Activated T-helper 1 cell treated with anti-CD3 and anti-CD28 coated beads, Interleukin-12 subunit alpha, Interleukin-12 subunit beta, Interleukin-2, Interleukin-4 antibody, amounts not matched to agents 30 ng/mL and 10 ng/mL and 1 ng/mL, durations not matched to agents 14 hours and 24 hours and 36 hours (primary cell): ENCODE measurements around the gene PPP2R3A. TPM values are rescaled to one million over a fixed set of nuclear protein-coding genes. Genes with fewer than 3 reads are reported as not detected.
"Not testable (repeated sequence)": the region's sequence is repeated elsewhere in the genome, so short reads cannot be mapped to it uniquely, and the experiment has no call there.

Experiments used
- DNase-seq: peaks from one replicate; pipeline ENCODE4 v3.0.0; 2021; ENCODE audit warnings: low spot score
- H3K27ac Mint-ChIP-seq: one replicate; pipeline ENCODE4 v1.8.0; 2021; ENCODE audit warnings: mild to moderate bottlenecking, mixed read lengths
- H3K27me3 Mint-ChIP-seq: one replicate; pipeline ENCODE4 v1.8.0; 2022; ENCODE audit warnings: mild to moderate bottlenecking, moderate library complexity, mixed read lengths; ENCODE audit not compliant: insufficient read depth
- H3K36me3 Mint-ChIP-seq: one replicate; pipeline ENCODE4 v1.8.0; 2021; ENCODE audit warnings: low read depth, mixed read lengths
- H3K4me1 Mint-ChIP-seq: one replicate; pipeline ENCODE4 v1.8.0; 2021; ENCODE audit warnings: low read depth, mixed read lengths
- H3K4me3 Mint-ChIP-seq: one replicate; pipeline ENCODE4 v1.8.0; 2021; ENCODE audit warnings: mild to moderate bottlenecking, moderate library complexity, mixed read lengths
- H3K9me3 Mint-ChIP-seq: one replicate; pipeline ENCODE4 v1.8.0; 2021; ENCODE audit warnings: mixed read lengths
- intact Hi-C: fragments of 100-400 bp; cut with micrococcal nuclease; formaldehyde crosslinking; loops from one replicate; pipeline ENCODE4 v1.15.1; 2024
- total RNA-seq: library from RNA; stranded (reverse); gene quantifications from 2 replicates; pipeline ENCODE4 v1.2.3, GENCODE V29; 2022

PPP2R3A gene
- total RNA-seq, 1 donor from 2014 or later = not detected

DNA sequence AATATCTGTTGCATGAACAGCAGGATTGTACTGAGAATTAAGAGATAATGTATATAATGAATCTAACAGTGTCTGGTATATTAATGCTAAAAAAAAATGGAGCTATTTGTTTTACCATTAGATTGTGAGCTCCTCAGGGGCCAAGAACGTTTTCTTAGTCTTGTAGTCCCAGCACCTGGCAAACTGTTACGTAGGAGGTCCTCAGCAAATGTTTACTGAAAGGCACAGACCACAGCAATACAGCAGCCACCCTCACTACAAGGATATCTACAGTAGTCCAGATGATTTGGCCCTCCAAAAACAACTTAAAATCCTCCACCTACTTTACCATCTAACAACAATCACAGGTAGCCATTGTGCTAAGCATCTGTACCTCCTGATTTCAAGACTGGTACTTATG, 170.9 kb downstream of the PPP2R3A start:
- H3K27ac Mint-ChIP-seq = no peak overlapping the region
- intact Hi-C loops = no loop called here
- no peak overlapping the region for H3K4me3 Mint-ChIP-seq
- peaks cover 13% of the 10 kb centered on the region for H3K4me1 Mint-ChIP-seq
- no peaks in the 10 kb centered on the region for H3K9me3 Mint-ChIP-seq
- H3K27me3 Mint-ChIP-seq = no peaks in the 10 kb centered on the region
- DNase-seq = no peak
- no peaks in the 10 kb centered on the region for H3K36me3 Mint-ChIP-seq

DNA sequence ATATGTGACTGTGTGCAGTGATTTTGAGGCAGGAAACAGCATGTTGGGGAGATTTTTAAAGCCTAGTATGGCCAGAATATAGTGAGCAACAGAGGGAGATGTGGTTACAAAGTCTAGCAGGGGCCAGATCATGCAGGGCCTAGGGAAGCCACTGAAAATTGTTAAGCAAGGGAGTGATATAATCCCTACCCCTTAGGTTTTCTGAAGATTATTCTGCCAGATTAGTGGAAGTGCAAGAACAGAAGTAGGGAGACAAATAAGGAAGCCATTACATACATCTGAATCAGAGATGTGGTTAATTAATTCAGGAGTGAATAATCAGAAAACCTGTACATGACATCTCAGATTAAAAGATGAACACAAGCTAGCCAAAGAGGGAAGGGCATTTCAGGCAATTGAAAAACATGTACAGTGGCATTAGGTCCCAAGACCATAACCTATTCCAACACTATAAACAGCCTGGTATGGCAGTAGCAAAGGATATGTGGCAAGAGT, 175.8 kb downstream of the PPP2R3A start:
- Mint-ChIP-seq H3K4me3 (no peak overlapping the region), H3K27ac (no peak overlapping the region), H3K9me3 (no peaks in the 10 kb centered on the region), H3K4me1 (peaks cover 12% of the 10 kb centered on the region), H3K36me3 (peaks cover 7% of the 10 kb centered on the region), H3K27me3 (no peaks in the 10 kb centered on the region)
- intact Hi-C loops = no loop called here
- DNase-seq = no peak

DNA sequence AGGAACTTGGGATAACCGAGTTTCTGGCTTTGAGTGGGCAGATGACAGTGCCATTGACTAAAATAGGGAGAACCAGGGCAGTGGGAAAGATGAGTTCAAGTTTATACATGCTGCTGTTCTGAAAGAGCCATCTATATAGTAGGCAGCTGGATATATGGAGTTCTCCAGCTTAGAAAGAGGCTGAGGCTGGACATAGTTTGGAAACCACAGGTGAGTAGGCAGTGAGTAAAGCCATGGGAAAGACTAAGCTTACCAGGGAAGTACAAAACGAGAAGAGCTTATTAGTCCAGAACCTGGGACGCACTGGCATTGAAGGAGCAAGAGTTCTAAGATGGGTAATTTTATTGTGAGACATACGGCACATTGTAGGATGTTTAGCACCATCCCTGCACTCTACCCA, 176.4 kb downstream of the PPP2R3A start:
- no peak for DNase-seq
- no peaks in the 10 kb centered on the region for H3K9me3 Mint-ChIP-seq
- intact Hi-C loops = no loop called here
- H3K4me1 Mint-ChIP-seq = peaks cover 12% of the 10 kb centered on the region
- peaks cover 7% of the 10 kb centered on the region for H3K36me3 Mint-ChIP-seq
- H3K27ac Mint-ChIP-seq = no peak overlapping the region
- H3K4me3 Mint-ChIP-seq = no peak overlapping the region
- H3K27me3 Mint-ChIP-seq = no peaks in the 10 kb centered on the region

DNA sequence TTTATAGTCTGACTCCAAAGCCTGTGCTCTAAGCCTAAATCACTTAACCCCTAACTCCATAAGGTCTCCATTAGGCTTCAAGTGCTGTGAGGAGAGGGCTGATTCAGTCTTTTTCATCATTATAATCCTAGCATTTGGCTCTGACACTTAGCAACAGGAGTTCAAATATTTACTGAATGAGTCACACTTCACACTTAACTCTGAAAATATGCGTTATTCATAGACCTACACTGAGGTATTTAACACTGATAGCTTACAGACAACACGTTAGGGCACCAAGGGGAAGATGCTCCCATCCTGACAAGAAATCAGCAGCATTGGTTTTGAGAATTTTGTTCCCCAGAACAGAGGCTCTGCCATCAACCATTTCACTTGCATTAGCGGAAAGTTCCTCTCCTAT, 177.1 kb downstream of the PPP2R3A start:
- H3K9me3 Mint-ChIP-seq = no peaks in the 10 kb centered on the region
- no peak overlapping the region for H3K27ac Mint-ChIP-seq
- DNase-seq = no peak
- H3K36me3 Mint-ChIP-seq = peaks cover 7% of the 10 kb centered on the region
- H3K27me3 Mint-ChIP-seq = no peaks in the 10 kb centered on the region
- H3K4me3 Mint-ChIP-seq = no peak overlapping the region
- intact Hi-C loops = no loop called here
- peaks cover 12% of the 10 kb centered on the region for H3K4me1 Mint-ChIP-seq

DNA sequence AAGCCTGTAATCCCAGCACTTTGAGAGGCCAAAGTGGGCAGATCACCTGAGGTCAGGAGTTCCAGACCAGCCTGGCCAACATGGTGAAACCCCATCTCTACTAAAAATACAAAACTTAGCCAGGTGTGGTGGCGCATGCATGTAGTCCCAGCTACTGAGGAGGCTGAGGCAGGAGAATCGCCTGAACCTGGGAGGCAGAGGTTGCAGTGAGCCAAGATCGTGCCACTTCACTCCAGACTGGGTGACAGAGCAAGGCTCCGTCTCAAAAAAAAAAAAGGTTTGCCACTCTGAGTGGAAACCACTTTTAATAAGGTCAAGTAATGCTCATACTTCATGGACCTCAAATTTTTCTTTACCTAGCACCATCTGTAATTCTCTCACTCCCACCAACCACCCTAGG, 178.9 kb downstream of the PPP2R3A start:
- Mint-ChIP-seq H3K36me3 (peaks cover 15% of the 10 kb centered on the region), H3K4me1 (peaks cover 15% of the 10 kb centered on the region)
- H3K27ac Mint-ChIP-seq, DNase-seq, H3K9me3 Mint-ChIP-seq, H3K4me3 Mint-ChIP-seq, H3K27me3 Mint-ChIP-seq, intact Hi-C loops: not testable (repeated sequence)

DNA sequence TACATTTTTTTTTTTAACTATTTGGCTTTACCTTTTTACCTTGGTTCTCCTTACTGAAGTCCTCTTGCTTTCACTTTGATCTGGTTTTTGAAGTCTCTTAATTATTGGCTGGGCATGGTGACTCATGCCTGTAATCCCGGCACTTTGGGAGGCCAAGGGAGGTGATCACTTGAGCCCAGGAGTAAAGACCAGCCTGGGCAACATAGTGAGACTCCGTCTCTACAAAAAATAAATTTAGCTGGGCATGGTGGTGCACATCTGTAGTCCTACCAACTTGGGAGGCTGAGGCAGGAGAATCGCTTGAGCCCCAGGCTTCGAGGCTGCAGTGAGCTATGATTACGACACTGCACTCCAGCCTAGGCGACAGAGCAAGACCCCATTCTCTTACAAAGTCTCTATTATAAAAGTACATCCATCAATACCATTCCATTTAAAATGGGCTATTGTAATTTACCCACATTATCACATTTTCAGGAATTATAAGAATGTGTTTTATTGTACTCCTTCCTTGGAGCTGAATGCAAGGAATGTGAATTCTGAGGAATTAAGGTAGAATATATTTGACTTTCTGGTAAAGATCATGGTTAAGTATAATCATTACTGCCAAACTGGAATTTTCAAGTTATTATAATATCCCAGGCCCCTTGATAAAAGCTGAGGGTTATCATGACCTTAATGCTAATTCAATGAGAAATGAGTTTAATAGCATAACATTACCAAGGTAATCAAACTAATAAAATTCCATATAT, 181.6 kb downstream of the PPP2R3A start:
- H3K9me3 Mint-ChIP-seq = no peaks in the 10 kb centered on the region
- no peak for DNase-seq
- intact Hi-C loops = no loop called here
- peaks cover 35% of the 10 kb centered on the region for H3K4me1 Mint-ChIP-seq
- H3K27ac Mint-ChIP-seq = no peak overlapping the region
- H3K4me3 Mint-ChIP-seq = no peak overlapping the region
- peaks cover 30% of the 10 kb centered on the region for H3K36me3 Mint-ChIP-seq
- no peaks in the 10 kb centered on the region for H3K27me3 Mint-ChIP-seq

DNA sequence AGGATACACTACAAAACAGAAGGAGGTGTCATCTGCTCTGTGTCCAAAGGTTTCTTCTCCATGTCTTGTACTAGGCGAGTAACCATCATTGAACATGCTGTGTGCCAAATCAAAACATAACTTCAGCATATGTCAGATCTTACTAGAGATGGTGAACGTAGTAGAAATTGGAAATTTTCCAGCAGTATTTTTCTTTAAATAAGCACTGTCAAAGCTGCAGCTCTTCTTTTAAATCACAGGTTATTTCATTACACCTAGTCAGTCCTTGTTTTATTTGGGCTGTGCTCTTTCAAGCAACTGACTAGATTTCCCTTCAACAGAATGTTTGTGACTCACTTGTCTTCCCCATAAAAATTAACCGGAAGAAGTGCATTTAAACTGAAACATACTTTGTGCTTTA, 184.1 kb downstream of the PPP2R3A start:
- no peak for DNase-seq
- no peaks in the 10 kb centered on the region for H3K27me3 Mint-ChIP-seq
- peaks cover 44% of the 10 kb centered on the region for H3K4me1 Mint-ChIP-seq
- intact Hi-C loops = loop anchor here (5.0 kb wide), 2 partner anchors 47 to 103 kb away; partner anchors contain the start of gene PCCB
- no peak overlapping the region for H3K4me3 Mint-ChIP-seq
- peak overlapping the region; percentile 63 for H3K27ac Mint-ChIP-seq
- H3K36me3 Mint-ChIP-seq = peaks cover 38% of the 10 kb centered on the region
- no peaks in the 10 kb centered on the region for H3K9me3 Mint-ChIP-seq

DNA sequence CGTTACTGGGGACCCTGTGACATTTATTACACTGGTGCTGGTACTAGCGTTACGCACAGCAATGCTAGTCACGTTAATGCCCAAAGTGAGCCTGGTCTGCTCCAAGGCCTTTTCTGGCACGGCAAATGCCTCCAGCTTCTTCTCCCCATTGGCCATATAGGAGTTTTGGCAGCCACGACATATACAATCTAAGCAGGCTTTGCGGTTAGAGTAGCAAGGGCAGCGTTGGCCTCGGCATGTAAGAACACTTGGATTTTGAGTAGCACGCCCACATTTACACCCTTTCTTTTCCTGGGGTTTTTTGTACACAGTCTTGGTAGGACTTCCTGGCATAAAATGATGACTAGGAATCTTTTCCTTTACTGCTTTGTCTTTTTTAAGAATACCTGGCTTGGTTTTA, 185.7 kb downstream of the PPP2R3A start:
- intact Hi-C loops = loop anchor here (5.0 kb wide), 2 partner anchors 49 to 101 kb away; partner anchors contain the start of gene PCCB
- H3K27me3 Mint-ChIP-seq = no peaks in the 10 kb centered on the region
- peaks cover 32% of the 10 kb centered on the region for H3K36me3 Mint-ChIP-seq
- H3K4me3 Mint-ChIP-seq = no peak overlapping the region
- H3K9me3 Mint-ChIP-seq = no peaks in the 10 kb centered on the region
- peak overlapping the region; percentile 22 for H3K27ac Mint-ChIP-seq
- H3K4me1 Mint-ChIP-seq = peaks cover 51% of the 10 kb centered on the region
- no peak for DNase-seq

DNA sequence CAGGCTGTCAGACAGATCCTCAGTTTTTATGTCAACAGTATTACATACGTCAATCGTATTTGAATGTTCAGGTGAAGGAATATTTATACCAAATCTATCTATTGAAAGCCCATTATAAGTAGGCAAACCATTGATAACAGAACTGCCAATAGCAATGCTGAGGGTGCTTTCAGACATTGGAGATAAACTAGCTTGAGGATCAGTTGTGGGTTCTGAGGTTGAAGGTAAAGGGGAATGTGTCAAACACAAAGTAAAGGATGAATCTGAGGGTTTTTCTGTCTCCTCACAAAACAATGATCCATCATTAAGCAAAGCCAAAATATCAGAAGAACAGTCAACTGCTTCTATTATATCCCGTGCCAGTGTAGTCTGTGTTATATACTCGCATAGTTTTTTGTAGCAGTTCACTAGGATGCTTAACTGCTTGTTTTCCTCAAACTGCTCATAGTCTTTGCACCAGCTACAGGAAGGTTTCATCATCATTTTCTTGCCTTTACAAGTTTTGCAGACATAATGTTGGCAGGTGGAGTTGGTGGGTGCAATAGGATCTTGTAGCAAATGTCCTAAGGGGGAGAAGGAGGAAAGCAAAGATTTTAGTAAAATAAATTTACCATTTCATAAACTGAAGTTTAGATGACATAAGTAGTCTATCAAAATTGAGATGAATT, 186.8 kb downstream of the PPP2R3A start:
- Mint-ChIP-seq H3K27me3 (no peaks in the 10 kb centered on the region), H3K27ac (peak overlapping the region; percentile 11), H3K36me3 (peaks cover 32% of the 10 kb centered on the region), H3K4me3 (no peak overlapping the region), H3K4me1 (peaks cover 53% of the 10 kb centered on the region), H3K9me3 (no peaks in the 10 kb centered on the region)
- intact Hi-C loops = loop anchor here (2.0 to 5.0 kb wide), 3 partner anchors 42 to 100 kb away; partner anchors contain the start of gene PCCB
- no peak for DNase-seq

DNA sequence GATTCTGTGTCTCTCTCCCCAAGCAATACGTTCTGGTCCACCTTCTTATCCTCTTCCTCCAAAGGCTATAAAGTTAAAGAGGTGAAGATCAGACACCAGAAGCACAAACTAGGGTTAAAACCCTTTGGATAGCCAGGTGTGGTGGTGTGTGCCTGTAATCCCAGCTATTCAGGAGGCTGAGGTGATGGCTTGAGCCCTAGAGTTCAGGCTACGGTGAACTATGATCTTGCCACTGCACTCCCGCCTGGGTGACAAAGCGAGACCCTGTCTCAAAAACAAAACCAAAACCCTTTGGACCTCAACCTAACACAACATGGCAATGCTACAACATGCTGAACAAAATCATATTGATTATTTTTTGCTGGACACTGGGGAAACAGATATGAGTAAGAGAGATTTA, 187.4 kb downstream of the PPP2R3A start:
- H3K4me1 Mint-ChIP-seq = peaks cover 58% of the 10 kb centered on the region
- H3K27ac Mint-ChIP-seq = no peak overlapping the region

DNA sequence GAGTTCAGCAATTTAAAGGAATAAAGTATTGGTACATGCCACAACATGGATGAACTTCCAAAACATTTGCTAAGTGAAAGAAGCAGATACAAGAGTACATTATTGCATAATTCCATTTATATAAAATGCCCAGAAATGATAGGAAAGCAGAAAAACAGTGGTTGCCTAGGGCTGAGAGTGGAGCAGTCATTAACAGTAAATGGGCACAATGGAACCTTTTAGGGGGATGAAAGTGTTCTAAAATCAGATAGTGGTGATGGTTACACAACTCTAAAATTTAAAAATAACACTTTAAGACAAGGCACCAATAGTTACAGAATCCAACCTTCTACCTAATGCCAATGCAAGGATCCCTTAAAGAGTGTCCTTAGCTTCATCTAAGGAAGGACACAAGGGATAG, 196.0 kb downstream of the PPP2R3A start:
- intact Hi-C loops = no loop called here
- Mint-ChIP-seq H3K9me3 (no peaks in the 10 kb centered on the region), H3K27me3 (no peaks in the 10 kb centered on the region), H3K4me1 (peaks cover 30% of the 10 kb centered on the region), H3K27ac (no peak overlapping the region), H3K36me3 (peaks cover 11% of the 10 kb centered on the region), H3K4me3 (no peak overlapping the region)
- DNase-seq = no peak

More for the DNA sequence above, 187.4 kb downstream of the PPP2R3A start:
- intact Hi-C loops = loop anchor here (2.0 to 5.0 kb wide), 3 partner anchors 42 to 99 kb away; partner anchors contain the start of gene PCCB
- no peak for DNase-seq
- H3K27me3 Mint-ChIP-seq = no peaks in the 10 kb centered on the region
- H3K4me3 Mint-ChIP-seq = no peak overlapping the region
- H3K36me3 Mint-ChIP-seq = peaks cover 28% of the 10 kb centered on the region
- H3K9me3 Mint-ChIP-seq = no peaks in the 10 kb centered on the region

DNA sequence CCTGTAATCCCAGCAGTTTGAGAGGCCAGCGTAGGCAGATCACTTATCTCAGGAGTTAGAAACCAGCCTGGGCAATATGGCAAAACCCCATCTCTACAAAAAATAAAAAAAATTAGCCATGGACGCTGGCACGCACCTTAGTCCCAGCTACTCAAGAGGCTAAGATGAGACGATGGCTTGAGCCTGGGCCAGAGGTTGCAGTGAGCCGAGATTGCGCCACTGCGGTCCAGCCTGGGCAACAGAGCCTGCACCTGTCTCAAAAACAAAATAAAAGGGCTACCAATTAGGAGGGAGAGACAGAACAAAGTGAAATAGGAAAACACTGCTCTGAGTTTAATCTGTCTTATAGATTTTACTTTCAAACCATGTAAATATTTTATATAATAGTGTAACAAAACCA, 196.8 kb downstream of the PPP2R3A start:
- intact Hi-C loops = no loop called here
- H3K4me3 Mint-ChIP-seq = no peak overlapping the region
- H3K36me3 Mint-ChIP-seq = peaks cover 11% of the 10 kb centered on the region
- H3K27me3 Mint-ChIP-seq = no peaks in the 10 kb centered on the region
- peaks cover 35% of the 10 kb centered on the region for H3K4me1 Mint-ChIP-seq
- no peak for DNase-seq
- H3K9me3 Mint-ChIP-seq = no peaks in the 10 kb centered on the region
- H3K27ac Mint-ChIP-seq = no peak overlapping the region

DNA sequence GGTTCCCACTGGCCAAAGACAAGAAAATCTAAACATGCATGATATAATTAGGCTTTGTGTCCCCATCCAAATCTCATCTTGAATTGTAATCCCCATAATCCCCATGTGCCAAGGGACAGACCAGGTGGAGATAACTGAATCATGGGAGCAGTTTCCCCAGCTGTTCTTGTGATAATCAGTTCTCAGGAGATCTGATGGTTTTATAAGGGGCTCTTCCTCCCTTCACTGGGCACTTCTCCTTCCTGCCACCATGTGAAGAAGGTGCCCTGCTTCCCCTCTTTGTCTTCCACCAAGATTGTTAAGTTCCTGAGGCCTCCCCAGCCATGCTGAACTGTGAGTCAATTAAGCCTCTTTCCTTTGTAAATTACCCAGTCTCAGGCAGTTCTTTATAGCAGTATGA, 198.1 kb downstream of the PPP2R3A start:
- DNase-seq, H3K4me3 Mint-ChIP-seq, intact Hi-C loops, H3K27me3 Mint-ChIP-seq, H3K27ac Mint-ChIP-seq, H3K9me3 Mint-ChIP-seq: not testable (repeated sequence)
- peaks cover 35% of the 10 kb centered on the region for H3K4me1 Mint-ChIP-seq
- peaks cover 13% of the 10 kb centered on the region for H3K36me3 Mint-ChIP-seq
